ENCODE measurements around the gene PPFIA2. TPM values are rescaled to one million over a fixed set of nuclear protein-coding genes. Genes with fewer than 3 reads are reported as not detected.

PPFIA2 gene
- total and polyA plus RNA-seq, 9 of the 15 experiments (the other 6 are each of a cell fraction or from before 2014, with no cell fraction given), result not detected

DNA sequence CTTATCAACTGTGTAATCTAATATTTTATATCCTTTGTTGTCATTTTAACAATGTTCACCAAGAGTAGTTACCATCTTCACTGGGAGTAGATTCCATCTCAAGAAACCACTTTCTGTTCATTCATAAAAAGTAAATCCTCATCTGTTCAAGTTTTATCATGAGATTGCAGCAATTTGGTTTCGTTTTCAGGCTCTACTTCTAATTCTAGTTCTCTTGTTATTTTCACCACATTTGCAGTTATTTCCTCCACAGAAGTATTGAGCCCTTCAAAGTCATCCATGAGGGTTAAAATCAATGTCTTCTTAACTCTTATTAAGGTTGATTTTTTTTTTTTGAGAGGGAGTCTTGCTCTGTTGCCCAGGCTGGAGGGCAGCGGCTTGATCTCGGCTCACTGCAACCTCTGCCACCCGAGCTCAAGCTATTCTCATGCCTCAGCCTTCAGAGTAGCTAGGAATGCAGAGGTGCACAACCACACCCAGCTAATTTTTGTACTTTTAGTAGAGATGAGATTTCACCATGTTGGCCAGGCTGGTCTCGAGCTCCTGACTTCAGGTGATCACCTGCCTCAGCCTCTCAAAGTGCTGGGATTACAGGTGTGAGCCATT is 404.7 kb downstream of the PPFIA2 start:
- no peaks in the 10 kb centered on the region for H3K9me1 ChIP-seq (ENCODE audit: control insufficient read depth, insufficient read depth, low read length)
- H3K27me3 ChIP-seq (ENCODE audit: control insufficient read depth in 2 of 2, insufficient read depth in 2 of 2, low read length in 2 of 2), result no peaks in the 10 kb centered on the region
- in situ Hi-C loops (cut with MboI), result no loop called here
- no peak for ATAC-seq
- H3K4me1 ChIP-seq (replicated peaks in 1 of 2; ENCODE audit: control insufficient read depth in 2 of 2, insufficient read depth in 2 of 2, low read length in 2 of 2), result no peaks in the 10 kb centered on the region
- H3K4me3 ChIP-seq, result no peak overlapping the region
- intact Hi-C loops (cut with micrococcal nuclease), result no loop called here
- H3K4me2 ChIP-seq (ENCODE audit: insufficient read depth, low read length), result no peak overlapping the region
- H3K9me3 ChIP-seq (replicated peaks; ENCODE audit: control insufficient read depth, insufficient read depth, low read depth, low read length), result no peaks in the 10 kb centered on the region; the same call in 1 of the 2 replicates
- POLR2A ChIA-PET, result no interaction called here
- no peak overlapping the region for H2AFZ ChIP-seq (ENCODE audit: low read depth, low read length)
- H3K36me3 ChIP-seq (ENCODE audit: control insufficient read depth, insufficient read depth, low read length), result no peaks in the 10 kb centered on the region
- no peaks in the 10 kb centered on the region for H3K79me2 ChIP-seq (ENCODE audit: control insufficient read depth, insufficient read depth, low read length)
- WGBS (ENCODE audit: insufficient coverage, low coverage, missing lambda C conversion rate), result 4% methylated on average over 5 of the region's 5 CpGs
- DNase-seq (ENCODE audit: extremely low read depth in 1 of 4, low spot score in 3 of 4), result no peak
- FAIRE-seq, result no peak
- H4K20me1 ChIP-seq (replicated peaks; ENCODE audit: control insufficient read depth, insufficient read depth, low read length), result no peaks in the 10 kb centered on the region
- no peak overlapping the region for H3K9ac ChIP-seq (ENCODE audit: insufficient read depth in 1 of 2, low read depth in 2 of 2, low read length in 2 of 2)
- CTCF ChIA-PET (ENCODE audit: low intra/inter-chr PET ratio), result no interaction called here
- no peak overlapping the region for H3K27ac ChIP-seq (ENCODE audit: extremely low read depth, low read depth, low read length)
- BruUV-seq (replicated peaks), result no TSS peak
- TF ChIP-seq CBX8 (IDR thresholded peaks at IDR 0.05; ENCODE audit: borderline replicate concordance, extremely low read depth, low read depth, low read length, poor library complexity, severe bottlenecking) (no peak), MAFF (IDR thresholded peaks at IDR 0.05; ENCODE audit: low read length) (no peak), MAZ (CRISPR knock-in tag; conservative IDR thresholded peaks at IDR 0.05 in 1 of 2, IDR thresholded peaks at IDR 0.05 in 1 of 2) (no peak), BCOR (IDR thresholded peaks at IDR 0.05) (no peak), SIN3B (IDR thresholded peaks at IDR 0.05; ENCODE audit: low read depth) (no peak), MYNN (IDR thresholded peaks at IDR 0.05) (no peak), MYNN (CRISPR knock-in tag; IDR thresholded peaks at IDR 0.05) (no peak), TCF7 (IDR thresholded peaks at IDR 0.05; ENCODE audit: borderline replicate concordance) (no peak), WHSC1 (IDR thresholded peaks at IDR 0.05; ENCODE audit: low read length) (no peak), JUN (IDR thresholded peaks at IDR 0.05; ENCODE audit: borderline replicate concordance, low read depth, low read length) (no peak), JUN (CRISPR knock-in tag; IDR thresholded peaks at IDR 0.05; ENCODE audit: borderline replicate concordance) (no peak), CBFB (CRISPR knock-in tag; IDR thresholded peaks at IDR 0.05) (no peak)
- TF ChIP-seq, protein P1, sequence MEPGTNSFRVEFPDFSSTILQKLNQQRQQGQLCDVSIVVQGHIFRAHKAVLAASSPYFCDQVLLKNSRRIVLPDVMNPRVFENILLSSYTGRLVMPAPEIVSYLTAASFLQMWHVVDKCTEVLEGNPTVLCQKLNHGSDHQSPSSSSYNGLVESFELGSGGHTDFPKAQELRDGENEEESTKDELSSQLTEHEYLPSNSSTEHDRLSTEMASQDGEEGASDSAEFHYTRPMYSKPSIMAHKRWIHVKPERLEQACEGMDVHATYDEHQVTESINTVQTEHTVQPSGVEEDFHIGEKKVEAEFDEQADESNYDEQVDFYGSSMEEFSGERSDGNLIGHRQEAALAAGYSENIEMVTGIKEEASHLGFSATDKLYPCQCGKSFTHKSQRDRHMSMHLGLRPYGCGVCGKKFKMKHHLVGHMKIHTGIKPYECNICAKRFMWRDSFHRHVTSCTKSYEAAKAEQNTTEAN (CRISPR knock-in tag; IDR thresholded peaks at IDR 0.05), result no peak
- TF ChIP-seq, protein P2, sequence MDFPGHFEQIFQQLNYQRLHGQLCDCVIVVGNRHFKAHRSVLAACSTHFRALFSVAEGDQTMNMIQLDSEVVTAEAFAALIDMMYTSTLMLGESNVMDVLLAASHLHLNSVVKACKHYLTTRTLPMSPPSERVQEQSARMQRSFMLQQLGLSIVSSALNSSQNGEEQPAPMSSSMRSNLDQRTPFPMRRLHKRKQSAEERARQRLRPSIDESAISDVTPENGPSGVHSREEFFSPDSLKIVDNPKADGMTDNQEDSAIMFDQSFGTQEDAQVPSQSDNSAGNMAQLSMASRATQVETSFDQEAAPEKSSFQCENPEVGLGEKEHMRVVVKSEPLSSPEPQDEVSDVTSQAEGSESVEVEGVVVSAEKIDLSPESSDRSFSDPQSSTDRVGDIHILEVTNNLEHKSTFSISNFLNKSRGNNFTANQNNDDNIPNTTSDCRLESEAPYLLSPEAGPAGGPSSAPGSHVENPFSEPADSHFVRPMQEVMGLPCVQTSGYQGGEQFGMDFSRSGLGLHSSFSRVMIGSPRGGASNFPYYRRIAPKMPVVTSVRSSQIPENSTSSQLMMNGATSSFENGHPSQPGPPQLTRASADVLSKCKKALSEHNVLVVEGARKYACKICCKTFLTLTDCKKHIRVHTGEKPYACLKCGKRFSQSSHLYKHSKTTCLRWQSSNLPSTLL (IDR thresholded peaks at IDR 0.05), result no peak
- TF ChIP-seq, protein P3, sequence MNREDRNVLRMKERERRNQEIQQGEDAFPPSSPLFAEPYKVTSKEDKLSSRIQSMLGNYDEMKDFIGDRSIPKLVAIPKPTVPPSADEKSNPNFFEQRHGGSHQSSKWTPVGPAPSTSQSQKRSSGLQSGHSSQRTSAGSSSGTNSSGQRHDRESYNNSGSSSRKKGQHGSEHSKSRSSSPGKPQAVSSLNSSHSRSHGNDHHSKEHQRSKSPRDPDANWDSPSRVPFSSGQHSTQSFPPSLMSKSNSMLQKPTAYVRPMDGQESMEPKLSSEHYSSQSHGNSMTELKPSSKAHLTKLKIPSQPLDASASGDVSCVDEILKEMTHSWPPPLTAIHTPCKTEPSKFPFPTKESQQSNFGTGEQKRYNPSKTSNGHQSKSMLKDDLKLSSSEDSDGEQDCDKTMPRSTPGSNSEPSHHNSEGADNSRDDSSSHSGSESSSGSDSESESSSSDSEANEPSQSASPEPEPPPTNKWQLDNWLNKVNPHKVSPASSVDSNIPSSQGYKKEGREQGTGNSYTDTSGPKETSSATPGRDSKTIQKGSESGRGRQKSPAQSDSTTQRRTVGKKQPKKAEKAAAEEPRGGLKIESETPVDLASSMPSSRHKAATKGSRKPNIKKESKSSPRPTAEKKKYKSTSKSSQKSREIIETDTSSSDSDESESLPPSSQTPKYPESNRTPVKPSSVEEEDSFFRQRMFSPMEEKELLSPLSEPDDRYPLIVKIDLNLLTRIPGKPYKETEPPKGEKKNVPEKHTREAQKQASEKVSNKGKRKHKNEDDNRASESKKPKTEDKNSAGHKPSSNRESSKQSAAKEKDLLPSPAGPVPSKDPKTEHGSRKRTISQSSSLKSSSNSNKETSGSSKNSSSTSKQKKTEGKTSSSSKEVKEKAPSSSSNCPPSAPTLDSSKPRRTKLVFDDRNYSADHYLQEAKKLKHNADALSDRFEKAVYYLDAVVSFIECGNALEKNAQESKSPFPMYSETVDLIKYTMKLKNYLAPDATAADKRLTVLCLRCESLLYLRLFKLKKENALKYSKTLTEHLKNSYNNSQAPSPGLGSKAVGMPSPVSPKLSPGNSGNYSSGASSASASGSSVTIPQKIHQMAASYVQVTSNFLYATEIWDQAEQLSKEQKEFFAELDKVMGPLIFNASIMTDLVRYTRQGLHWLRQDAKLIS (CRISPR knock-in tag; IDR thresholded peaks at IDR 0.05), result no peak
